Nephron progenitor cell (in vitro differentiated cells): ENCODE results near the gene SDK2.

Source experiments
- DNase-seq: peaks from one replicate; pipeline ENCODE4 v3.0.0; 2021
- H3K27ac Mint-ChIP-seq: 2 replicates; pipeline ENCODE4 v1.8.0; 2021; ENCODE audit warnings: mild to moderate bottlenecking, moderate library complexity, mixed read lengths
- H3K27me3 Mint-ChIP-seq: 2 replicates; pipeline ENCODE4 v1.8.0; 2021; ENCODE audit warnings: mild to moderate bottlenecking, low read depth, mixed read lengths; ENCODE audit not compliant: poor library complexity
- H3K36me3 Mint-ChIP-seq: 2 replicates; pipeline ENCODE4 v1.8.0; 2021; ENCODE audit warnings: low read depth, mixed read lengths
- H3K4me1 Mint-ChIP-seq: 2 replicates; pipeline ENCODE4 v1.8.0; 2021; ENCODE audit warnings: mixed read lengths
- H3K4me3 Mint-ChIP-seq: 2 replicates; pipeline ENCODE4 v1.8.0; 2021; ENCODE audit warnings: mild to moderate bottlenecking, moderate library complexity, mixed read lengths
- H3K9me3 Mint-ChIP-seq: 2 replicates; pipeline ENCODE4 v1.8.0; 2021; ENCODE audit warnings: mild to moderate bottlenecking, moderate library complexity, mixed read lengths
- TF ChIP-seq, protein P1 (sequence below): fragments of 200-600 bp; sonication (generic); IDR thresholded peaks from 2 replicates; pipeline ENCODE4 v1.5.0; 2021; ENCODE audit warnings: antibody characterized with exemption

The SDK2 gene

DNA sequence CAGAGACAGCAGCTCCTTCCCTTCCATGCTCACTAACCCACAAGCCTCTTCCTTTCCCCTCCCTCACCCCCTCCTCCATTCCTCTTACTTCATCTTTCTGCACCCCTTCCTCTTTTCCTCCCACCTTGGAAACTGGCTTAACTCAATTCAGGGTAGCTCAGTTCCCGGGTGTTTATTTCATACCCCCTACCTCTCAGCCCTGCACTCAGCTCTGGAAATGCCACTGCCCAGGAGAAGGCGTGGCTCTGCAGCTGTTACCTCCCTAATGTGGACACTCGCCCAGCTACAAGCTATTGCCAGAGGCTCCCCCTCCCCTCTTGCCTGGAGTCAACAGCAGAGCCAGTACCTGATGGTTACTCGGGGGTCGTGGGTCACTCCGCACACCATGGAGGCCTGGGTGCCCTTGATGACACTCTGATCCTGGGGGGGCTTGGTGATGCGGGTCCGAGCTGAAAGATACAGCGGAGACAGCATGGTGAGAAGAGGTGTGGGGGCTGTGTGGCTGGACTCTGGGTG is 214.0 kb downstream of the SDK2 start:
- H3K9me3 Mint-ChIP-seq, result no peaks in the 10 kb centered on the region
- H3K27ac Mint-ChIP-seq, result no peak overlapping the region
- TF ChIP-seq, protein P1, sequence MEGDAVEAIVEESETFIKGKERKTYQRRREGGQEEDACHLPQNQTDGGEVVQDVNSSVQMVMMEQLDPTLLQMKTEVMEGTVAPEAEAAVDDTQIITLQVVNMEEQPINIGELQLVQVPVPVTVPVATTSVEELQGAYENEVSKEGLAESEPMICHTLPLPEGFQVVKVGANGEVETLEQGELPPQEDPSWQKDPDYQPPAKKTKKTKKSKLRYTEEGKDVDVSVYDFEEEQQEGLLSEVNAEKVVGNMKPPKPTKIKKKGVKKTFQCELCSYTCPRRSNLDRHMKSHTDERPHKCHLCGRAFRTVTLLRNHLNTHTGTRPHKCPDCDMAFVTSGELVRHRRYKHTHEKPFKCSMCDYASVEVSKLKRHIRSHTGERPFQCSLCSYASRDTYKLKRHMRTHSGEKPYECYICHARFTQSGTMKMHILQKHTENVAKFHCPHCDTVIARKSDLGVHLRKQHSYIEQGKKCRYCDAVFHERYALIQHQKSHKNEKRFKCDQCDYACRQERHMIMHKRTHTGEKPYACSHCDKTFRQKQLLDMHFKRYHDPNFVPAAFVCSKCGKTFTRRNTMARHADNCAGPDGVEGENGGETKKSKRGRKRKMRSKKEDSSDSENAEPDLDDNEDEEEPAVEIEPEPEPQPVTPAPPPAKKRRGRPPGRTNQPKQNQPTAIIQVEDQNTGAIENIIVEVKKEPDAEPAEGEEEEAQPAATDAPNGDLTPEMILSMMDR, result no peak
- no peak for DNase-seq
- peaks cover 5% of the 10 kb centered on the region for H3K36me3 Mint-ChIP-seq
- H3K27me3 Mint-ChIP-seq, result peaks cover 12% of the 10 kb centered on the region
- H3K4me3 Mint-ChIP-seq, result no peak overlapping the region
- peaks cover 27% of the 10 kb centered on the region for H3K4me1 Mint-ChIP-seq

DNA sequence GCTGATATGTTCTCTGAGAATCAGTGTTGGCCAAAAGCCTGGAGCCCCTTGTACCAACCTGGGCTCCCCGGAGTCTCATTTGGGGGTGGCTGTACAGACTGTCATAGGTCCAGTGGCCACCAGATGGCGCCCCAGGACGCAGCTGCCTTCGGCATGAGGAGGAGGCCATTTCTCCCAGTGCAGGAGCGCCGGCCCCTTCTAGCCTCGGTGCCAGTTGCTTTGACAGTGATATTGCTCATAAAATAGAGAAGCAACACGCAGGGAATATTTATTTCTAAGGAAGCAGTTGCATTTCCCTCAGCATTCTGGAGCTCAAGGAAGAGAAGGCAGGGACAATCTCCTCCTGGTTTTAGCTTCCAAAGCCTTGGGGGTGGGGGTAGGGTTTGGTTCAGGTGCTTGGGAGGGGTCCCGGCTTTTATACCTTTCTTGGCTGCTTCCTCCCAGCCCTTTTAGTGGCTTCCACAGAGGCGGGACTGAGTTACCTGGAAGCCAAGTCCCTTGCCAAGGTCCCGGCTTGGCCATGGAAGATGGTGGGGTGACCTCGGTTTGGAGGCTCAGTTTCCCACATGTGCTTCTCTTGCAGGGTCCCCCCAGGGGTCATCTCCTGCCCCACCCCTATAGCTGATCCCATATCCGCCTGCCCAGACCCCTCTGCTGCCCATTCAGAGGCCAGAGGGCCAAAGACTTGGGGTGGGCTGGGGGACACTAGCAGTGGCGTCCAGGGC is 214.6 kb downstream of the SDK2 start:
- no peak overlapping the region for H3K4me3 Mint-ChIP-seq
- peaks cover 7% of the 10 kb centered on the region for H3K36me3 Mint-ChIP-seq
- peaks cover 27% of the 10 kb centered on the region for H3K4me1 Mint-ChIP-seq
- H3K27me3 Mint-ChIP-seq, result peaks cover 8% of the 10 kb centered on the region
- TF ChIP-seq, protein P1, result peak; percentile 99
- no peaks in the 10 kb centered on the region for H3K9me3 Mint-ChIP-seq
- DNase-seq, result peak; percentile 96
- no peak overlapping the region for H3K27ac Mint-ChIP-seq

DNA sequence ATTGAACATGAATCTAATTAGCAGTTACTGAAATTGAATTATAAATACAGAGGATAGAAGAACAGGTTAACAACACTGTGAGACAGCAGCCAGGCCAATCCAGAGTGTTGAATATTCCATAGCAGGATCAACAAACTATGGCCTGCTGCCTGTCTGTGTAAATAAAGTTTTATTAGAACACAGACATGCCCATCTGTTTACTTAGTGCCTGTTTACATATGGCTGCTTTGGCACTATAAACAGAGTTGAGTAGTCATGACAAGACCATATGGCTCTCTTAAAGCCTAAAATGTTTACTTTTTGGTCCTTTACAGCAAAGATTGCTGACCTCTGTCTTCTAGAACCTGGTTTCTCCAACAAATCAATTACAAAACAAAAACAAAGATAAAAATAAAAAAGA is 217.0 kb downstream of the SDK2 start:
- H3K9me3 Mint-ChIP-seq, result no peaks in the 10 kb centered on the region
- no peak overlapping the region for H3K27ac Mint-ChIP-seq
- peaks cover 11% of the 10 kb centered on the region for H3K27me3 Mint-ChIP-seq
- peaks cover 31% of the 10 kb centered on the region for H3K4me1 Mint-ChIP-seq
- TF ChIP-seq, protein P1, result no peak
- no peak overlapping the region for H3K4me3 Mint-ChIP-seq
- peaks cover 29% of the 10 kb centered on the region for H3K36me3 Mint-ChIP-seq
- no peak for DNase-seq

DNA sequence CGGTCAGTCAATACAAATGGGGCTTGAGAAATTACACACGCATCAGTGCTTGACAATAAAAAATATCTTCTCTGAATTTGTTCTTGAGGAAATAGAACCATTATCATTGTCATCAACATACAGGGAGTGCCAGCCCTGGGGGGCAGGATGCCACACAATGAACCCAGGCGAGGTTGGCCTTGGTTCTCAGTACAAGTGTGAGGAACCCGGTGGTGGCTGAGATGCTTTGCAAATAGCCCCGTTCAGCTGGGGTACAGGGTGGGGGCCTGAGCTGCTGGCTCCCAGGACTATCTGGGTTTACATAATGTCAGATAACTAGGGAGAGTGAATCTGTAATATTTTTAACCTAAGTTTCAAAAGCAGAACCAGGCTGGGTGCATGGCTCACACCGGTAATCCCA is 219.7 kb downstream of the SDK2 start:
- peaks cover 4% of the 10 kb centered on the region for H3K27me3 Mint-ChIP-seq
- peaks cover 51% of the 10 kb centered on the region for H3K36me3 Mint-ChIP-seq
- no peak for DNase-seq
- peaks cover 28% of the 10 kb centered on the region for H3K4me1 Mint-ChIP-seq
- no peak overlapping the region for H3K27ac Mint-ChIP-seq
- TF ChIP-seq, protein P1, result no peak
- no peak overlapping the region for H3K4me3 Mint-ChIP-seq
- no peaks in the 10 kb centered on the region for H3K9me3 Mint-ChIP-seq

DNA sequence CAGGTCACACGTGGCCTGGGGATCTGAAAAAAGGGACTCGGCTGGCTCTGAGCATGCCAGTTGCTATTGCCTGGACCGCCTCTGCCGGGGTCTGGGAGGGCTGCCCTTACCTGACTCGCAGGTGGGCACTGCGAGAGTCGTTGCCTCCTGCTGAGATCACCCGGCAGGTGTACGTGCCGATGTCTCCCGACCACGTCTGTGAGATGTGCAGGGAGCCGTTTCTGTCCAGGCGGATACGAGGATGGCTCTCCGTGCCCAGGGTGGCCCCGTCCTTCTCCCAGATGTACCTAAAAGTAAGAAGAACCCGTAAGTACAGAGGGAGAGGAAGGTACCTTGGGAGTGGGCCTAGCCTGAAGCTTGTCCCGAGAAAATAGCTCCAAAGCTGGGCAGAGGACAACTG is 220.4 kb downstream of the SDK2 start:
- no peak overlapping the region for H3K4me3 Mint-ChIP-seq
- H3K27me3 Mint-ChIP-seq, result peaks cover 6% of the 10 kb centered on the region
- no peaks in the 10 kb centered on the region for H3K9me3 Mint-ChIP-seq
- TF ChIP-seq, protein P1, result no peak
- H3K36me3 Mint-ChIP-seq, result peaks cover 55% of the 10 kb centered on the region
- no peak for DNase-seq
- H3K27ac Mint-ChIP-seq, result peak overlapping the region; percentile 63
- H3K4me1 Mint-ChIP-seq, result peaks cover 23% of the 10 kb centered on the region
